ENCODE data around the gene ARHGEF4.

ARHGEF4 gene

DNA sequence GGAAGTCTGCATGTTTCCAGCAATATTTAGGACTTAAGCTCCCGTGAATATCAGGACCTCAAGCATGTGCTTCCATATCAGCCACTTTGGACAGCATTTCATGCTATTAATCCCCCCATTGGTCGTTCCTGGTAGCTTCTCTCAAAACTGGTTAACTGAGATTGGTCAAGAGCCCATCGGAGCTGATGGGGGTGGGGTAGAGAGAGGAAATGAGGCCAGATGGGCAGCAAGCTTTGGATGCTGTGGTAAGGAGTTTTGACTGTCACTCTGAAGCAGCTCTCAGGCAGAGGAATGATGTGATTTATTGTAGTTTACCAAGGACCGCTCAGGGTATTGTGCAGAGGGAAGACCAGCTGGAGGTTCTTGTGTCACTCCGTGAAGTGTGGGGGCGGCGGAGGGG, 174.8 kb downstream of the ARHGEF4 start:
- no peak for DNase-seq
- H3K9ac ChIP-seq (ENCODE audit: low read length): no peak overlapping the region
- no peaks in the 10 kb centered on the region for H3K4me1 ChIP-seq (ENCODE audit: low read length)
- no peaks in the 10 kb centered on the region for H3K9me3 ChIP-seq (replicated peaks; ENCODE audit: insufficient read depth, low read length)
- H3F3A ChIP-seq (ENCODE audit: insufficient read depth, low read length): no peaks in the 10 kb centered on the region
- no peak overlapping the region for H3K4me3 ChIP-seq (ENCODE audit: low read length)
- no peaks in the 10 kb centered on the region for H3K36me3 ChIP-seq (replicated peaks; ENCODE audit: insufficient read depth, low read length)
- no peaks in the 10 kb centered on the region for H3K27me3 ChIP-seq (replicated peaks; ENCODE audit: insufficient read depth, low read length)
- no peaks in the 10 kb centered on the region for H3K79me2 ChIP-seq (ENCODE audit: low read length)
- TF ChIP-seq, protein P1, sequence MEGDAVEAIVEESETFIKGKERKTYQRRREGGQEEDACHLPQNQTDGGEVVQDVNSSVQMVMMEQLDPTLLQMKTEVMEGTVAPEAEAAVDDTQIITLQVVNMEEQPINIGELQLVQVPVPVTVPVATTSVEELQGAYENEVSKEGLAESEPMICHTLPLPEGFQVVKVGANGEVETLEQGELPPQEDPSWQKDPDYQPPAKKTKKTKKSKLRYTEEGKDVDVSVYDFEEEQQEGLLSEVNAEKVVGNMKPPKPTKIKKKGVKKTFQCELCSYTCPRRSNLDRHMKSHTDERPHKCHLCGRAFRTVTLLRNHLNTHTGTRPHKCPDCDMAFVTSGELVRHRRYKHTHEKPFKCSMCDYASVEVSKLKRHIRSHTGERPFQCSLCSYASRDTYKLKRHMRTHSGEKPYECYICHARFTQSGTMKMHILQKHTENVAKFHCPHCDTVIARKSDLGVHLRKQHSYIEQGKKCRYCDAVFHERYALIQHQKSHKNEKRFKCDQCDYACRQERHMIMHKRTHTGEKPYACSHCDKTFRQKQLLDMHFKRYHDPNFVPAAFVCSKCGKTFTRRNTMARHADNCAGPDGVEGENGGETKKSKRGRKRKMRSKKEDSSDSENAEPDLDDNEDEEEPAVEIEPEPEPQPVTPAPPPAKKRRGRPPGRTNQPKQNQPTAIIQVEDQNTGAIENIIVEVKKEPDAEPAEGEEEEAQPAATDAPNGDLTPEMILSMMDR (IDR thresholded peaks at IDR 0.05; ENCODE audit: low read length): no peak
- TF ChIP-seq EZH2 (optimal IDR thresholded peaks at IDR 0.05; ENCODE audit: low read depth, low read length): no peak
- TF ChIP-seq EZH2phosphoT487 (IDR thresholded peaks at IDR 0.05; ENCODE audit: low read length): no peak
- no peaks in the 10 kb centered on the region for H4K20me1 ChIP-seq (ENCODE audit: insufficient read depth, low read length)
- no peaks in the 10 kb centered on the region for H3K9me2 ChIP-seq (replicated peaks; ENCODE audit: insufficient read depth, low read length)
- H2AFZ ChIP-seq (ENCODE audit: low read length): no peak overlapping the region
- no peak overlapping the region for H3K27ac ChIP-seq (ENCODE audit: low read length)
- no peak overlapping the region for H3K4me2 ChIP-seq (ENCODE audit: low read depth, low read length)

DNA sequence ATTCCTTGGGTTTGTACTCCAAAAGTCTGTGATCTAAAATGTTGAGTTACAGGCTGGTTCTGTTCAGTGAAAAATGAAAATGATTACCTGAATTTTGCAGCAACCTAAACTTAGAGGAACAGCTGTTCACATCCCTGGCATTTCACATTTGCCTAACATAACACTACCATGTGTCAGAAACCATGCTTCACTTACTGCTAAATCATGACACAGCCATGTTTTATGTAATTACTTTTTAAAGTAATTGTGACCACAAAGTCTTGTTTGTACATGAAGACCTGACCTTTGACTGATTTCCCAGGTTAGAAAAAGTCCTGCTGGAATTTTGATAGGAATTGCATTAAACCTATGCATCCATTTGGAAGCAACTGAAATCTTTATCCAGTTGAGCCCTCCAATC, 177.4 kb downstream of the ARHGEF4 start:
- no peaks in the 10 kb centered on the region for H4K20me1 ChIP-seq (ENCODE audit: insufficient read depth, low read length)
- DNase-seq: no peak

DNA sequence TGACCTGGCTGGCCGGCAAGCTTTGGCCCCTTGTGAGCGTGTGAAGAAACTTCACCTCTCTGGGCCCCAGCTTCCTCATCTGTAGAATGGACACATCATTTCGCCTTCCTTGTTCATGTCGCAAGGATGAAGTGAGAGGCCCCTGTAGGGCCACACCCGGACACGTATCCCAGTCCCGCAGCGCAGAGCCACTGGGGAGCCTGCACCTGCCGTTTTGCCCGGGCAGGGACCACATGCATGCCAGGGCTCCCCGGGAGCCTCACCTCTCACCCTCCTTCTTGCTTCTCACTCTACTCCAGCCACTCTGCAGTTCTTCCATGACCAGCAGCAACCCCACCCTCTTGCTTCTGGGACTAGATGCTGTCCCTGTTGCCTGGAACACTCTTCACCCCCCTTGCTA, 179.1 kb downstream of the ARHGEF4 start:
- Histone ChIP-seq H3K27ac (ENCODE audit: low read length) (no peak overlapping the region), H4K20me1 (ENCODE audit: insufficient read depth, low read length) (no peaks in the 10 kb centered on the region), H3K9me2 (replicated peaks; ENCODE audit: insufficient read depth, low read length) (no peaks in the 10 kb centered on the region)

More for the DNA sequence above, 177.4 kb downstream of the ARHGEF4 start:
- Histone ChIP-seq H3K4me1 (ENCODE audit: low read length) (no peaks in the 10 kb centered on the region), H3K79me2 (ENCODE audit: low read length) (no peaks in the 10 kb centered on the region), H3K9me2 (replicated peaks; ENCODE audit: insufficient read depth, low read length) (no peaks in the 10 kb centered on the region), H3K27ac (ENCODE audit: low read length) (no peak overlapping the region), H3K27me3 (replicated peaks; ENCODE audit: insufficient read depth, low read length) (no peaks in the 10 kb centered on the region), H3K9ac (ENCODE audit: low read length) (no peak overlapping the region), H2AFZ (ENCODE audit: low read length) (no peak overlapping the region), H3K4me3 (ENCODE audit: low read length) (no peak overlapping the region), H3F3A (ENCODE audit: insufficient read depth, low read length) (no peaks in the 10 kb centered on the region), H3K36me3 (replicated peaks; ENCODE audit: insufficient read depth, low read length) (no peaks in the 10 kb centered on the region), H3K4me2 (ENCODE audit: low read depth, low read length) (no peak overlapping the region), H3K9me3 (replicated peaks; ENCODE audit: insufficient read depth, low read length) (no peaks in the 10 kb centered on the region)
- no peak for TF ChIP-seq EZH2phosphoT487 (IDR thresholded peaks at IDR 0.05; ENCODE audit: low read length)
- TF ChIP-seq EZH2 (optimal IDR thresholded peaks at IDR 0.05; ENCODE audit: low read depth, low read length): no peak
- TF ChIP-seq, protein P1 (IDR thresholded peaks at IDR 0.05; ENCODE audit: low read length): no peak

More for the DNA sequence above, 179.1 kb downstream of the ARHGEF4 start:
- no peak overlapping the region for H2AFZ ChIP-seq (ENCODE audit: low read length)
- no peak overlapping the region for H3K4me2 ChIP-seq (ENCODE audit: low read depth, low read length)
- H3K9ac ChIP-seq (ENCODE audit: low read length): no peak overlapping the region
- no peaks in the 10 kb centered on the region for H3F3A ChIP-seq (ENCODE audit: insufficient read depth, low read length)
- H3K36me3 ChIP-seq (replicated peaks; ENCODE audit: insufficient read depth, low read length): no peaks in the 10 kb centered on the region
- no peaks in the 10 kb centered on the region for H3K27me3 ChIP-seq (replicated peaks; ENCODE audit: insufficient read depth, low read length)
- no peak for DNase-seq
- no peak overlapping the region for H3K4me3 ChIP-seq (ENCODE audit: low read length)
- H3K79me2 ChIP-seq (ENCODE audit: low read length): no peaks in the 10 kb centered on the region
- H3K9me3 ChIP-seq (replicated peaks; ENCODE audit: insufficient read depth, low read length): no peaks in the 10 kb centered on the region
- H3K4me1 ChIP-seq (ENCODE audit: low read length): no peaks in the 10 kb centered on the region
- TF ChIP-seq, protein P1 (IDR thresholded peaks at IDR 0.05; ENCODE audit: low read length): no peak
- TF ChIP-seq EZH2 (optimal IDR thresholded peaks at IDR 0.05; ENCODE audit: low read depth, low read length) (no peak), EZH2phosphoT487 (IDR thresholded peaks at IDR 0.05; ENCODE audit: low read length) (no peak)
